ENCODE results near the gene TRIM17. TPM values are rescaled to one million over a fixed set of nuclear protein-coding genes. Genes with fewer than 3 reads are reported as not detected.

The TRIM17 gene
- total RNA-seq, 2 donors from 2014 or later = 2.0 to 9.9 TPM

- Histone ChIP-seq H3K4me1 (replicated peaks) (no peaks in the 10 kb centered on the region), H3K27ac (no peak overlapping the region), H3K4me3 (no peak overlapping the region), H3K36me3 (peaks cover 0 to 17% of the 10 kb centered on the region in 2 donors), H3K9me3 (no peaks in the 10 kb centered on the region), H3K27me3 (replicated peaks; ENCODE audit: insufficient read depth) (no peaks in the 10 kb centered on the region)
- intact Hi-C loops (cut with DNase I) = no loop called here
- no peak for DNase-seq (ENCODE audit: low spot score)
- WGBS = 82% methylated on average over 9 of the region's 9 CpGs
- TF ChIP-seq POLR2AphosphoS5 (IDR thresholded peaks at IDR 0.05) (no peak), CTCF (IDR thresholded peaks at IDR 0.05) (no peak), POLR2A (IDR thresholded peaks at IDR 0.05) (no peak)
Observed at GRCh38 chr1:228393811-228394570, 22.7 kb downstream of the TRIM17 start.

- no peaks in the 10 kb centered on the region for H3K4me1 ChIP-seq (replicated peaks)
- no peak overlapping the region for H3K27ac ChIP-seq
- no peak for DNase-seq (ENCODE audit: low spot score)
- H3K9me3 ChIP-seq = no peaks in the 10 kb centered on the region
- no peak overlapping the region for H3K4me3 ChIP-seq
- H3K36me3 ChIP-seq = peaks cover 0 to 17% of the 10 kb centered on the region in 2 donors
- TF ChIP-seq POLR2AphosphoS5 (IDR thresholded peaks at IDR 0.05) (no peak), CTCF (IDR thresholded peaks at IDR 0.05) (peak in 3 of 4 experiments; percentile 19 to 68 (median 56))
- intact Hi-C loops (cut with DNase I) = no loop called here
- 36% methylated on average over 8 of the region's 8 CpGs for WGBS
- H3K27me3 ChIP-seq (replicated peaks; ENCODE audit: insufficient read depth) = no peaks in the 10 kb centered on the region
Observed at GRCh38 chr1:228393268-228393701, 23.4 kb downstream of the TRIM17 start.

GRCh38 chr1:228392111-228392936 is 24.3 kb downstream of the TRIM17 start:
- TF ChIP-seq CTCF (IDR thresholded peaks at IDR 0.05) (no peak), POLR2AphosphoS5 (IDR thresholded peaks at IDR 0.05) (no peak), POLR2A (IDR thresholded peaks at IDR 0.05) (no peak)
- intact Hi-C loops (cut with DNase I) = no loop called here
- H3K27ac ChIP-seq = no peak overlapping the region
- H3K36me3 ChIP-seq = peaks cover 0 to 17% of the 10 kb centered on the region in 2 donors
- no peak overlapping the region for H3K4me3 ChIP-seq
- no peaks in the 10 kb centered on the region for H3K4me1 ChIP-seq (replicated peaks)
- no peaks in the 10 kb centered on the region for H3K9me3 ChIP-seq
- DNase-seq (ENCODE audit: low spot score) = no peak
- no peaks in the 10 kb centered on the region for H3K27me3 ChIP-seq (replicated peaks; ENCODE audit: insufficient read depth)
- WGBS = 90% methylated on average over 12 of the region's 12 CpGs

GRCh38 chr1:228391411-228392020 is 25.1 kb downstream of the TRIM17 start:
- no peak overlapping the region for H3K4me3 ChIP-seq
- no peaks in the 10 kb centered on the region for H3K4me1 ChIP-seq (replicated peaks)
- no peaks in the 10 kb centered on the region for H3K27me3 ChIP-seq (replicated peaks; ENCODE audit: insufficient read depth)
- intact Hi-C loops (cut with DNase I) = no loop called here
- DNase-seq (ENCODE audit: low spot score) = no peak
- H3K36me3 ChIP-seq = peaks cover 0 to 16% of the 10 kb centered on the region in 2 donors
- TF ChIP-seq POLR2AphosphoS5 (IDR thresholded peaks at IDR 0.05) = no peak
- TF ChIP-seq POLR2A (IDR thresholded peaks at IDR 0.05) = no peak
- no peak for TF ChIP-seq CTCF (IDR thresholded peaks at IDR 0.05)
- WGBS = 92% methylated on average over 11 of the region's 11 CpGs
- no peaks in the 10 kb centered on the region for H3K9me3 ChIP-seq
- H3K27ac ChIP-seq = no peak overlapping the region
